Endothelial cell of umbilical vein (primary cell): ENCODE data around the gene IL6ST. TPM values are rescaled to one million over a fixed set of nuclear protein-coding genes. Genes with fewer than 3 reads are reported as not detected.

Source experiments
- BruUV-seq: library from RNA; stranded (reverse); fragments of 400-500 nt; replicated peaks from 2 replicates; lab custom pipeline; 2021; lab: Mats Ljungman, UMichigan
- CTCF ChIA-PET: fragments of 300-600, 350-600 bp; sonication (Branson Sonifier 250); formaldehyde crosslinking; loops from one replicate; lab custom pipeline; 2021; ENCODE audit warnings: antibody characterized with exemption, inconsistent platforms; lab: Charles Lee
- POLR2A ChIA-PET: fragments of 300-600, 350-600 bp; sonication (Branson Sonifier 250); formaldehyde crosslinking; loops from one replicate; lab custom pipeline; 2021; ENCODE audit warnings: antibody characterized with exemption, inconsistent platforms; lab: Charles Lee
- DNase-seq: peaks from one replicate; pipeline ENCODE4 v3.0.0-alpha.2; 2011; ENCODE audit warnings: low read depth, low spot score
- FAIRE-seq: peaks from 2 replicates; lab custom pipeline; 2011; peaks lifted over from hg19 to GRCh38; lab: Jason Lieb, UNC
- H2AFZ ChIP-seq: 2 replicates; pipeline ENCODE4 v1.6.0; 2012; ENCODE audit warnings: low read depth, low read length, control low read depth, inconsistent platforms
- H3K27ac ChIP-seq: 2 replicates; pipeline ENCODE4 v1.5.1; 2011; ENCODE audit warnings: low read depth, mild to moderate bottlenecking, control low read depth, low read length, moderate library complexity; ENCODE audit not compliant: insufficient read depth
- H3K27me3 ChIP-seq, 2 experiments: 2 replicates each; pipeline versions ENCODE4 v1.6.0 to v1.6.1; 2011; ENCODE audit warnings: low read length in 2 of 2, mixed read lengths in 1 of 2; ENCODE audit not compliant: control insufficient read depth in 2 of 2, insufficient read depth in 2 of 2
- H3K36me3 ChIP-seq, 2 experiments: 2 replicates in 1 of 2; 3 replicates in 1 of 2; pipeline ENCODE4 v1.5.1; 2011; ENCODE audit warnings: low read length in 2 of 2, mild to moderate bottlenecking in 1 of 2, moderate library complexity in 1 of 2; ENCODE audit not compliant: control insufficient read depth in 2 of 2, insufficient read depth in 2 of 2; ENCODE audit errors: extremely low read depth in 1 of 2
- H3K4me1 ChIP-seq: 3 replicates; pipeline ENCODE4 v1.5.1; 2011; ENCODE audit warnings: mild to moderate bottlenecking, low read length; ENCODE audit not compliant: control insufficient read depth, insufficient read depth; ENCODE audit errors: extremely low read depth
- H3K4me2 ChIP-seq: 2 replicates; pipeline ENCODE4 v1.6.1; 2011; ENCODE audit warnings: low read length, control low read depth, mixed read lengths; ENCODE audit not compliant: insufficient read depth
- H3K4me3 ChIP-seq, 3 experiments: fragments of 200-600 bp in 1 of 3; sonication (generic), shearing (Covaris generic) in 1 of 3; replicated peaks in 1 of 3; 2 replicates each; pipeline ENCODE4 v1.5.1; 2011 to 2016; ENCODE audit warnings: control low read depth in 3 of 3, low read length in 3 of 3, mild to moderate bottlenecking in 2 of 3, inconsistent platforms in 1 of 3, low read depth in 1 of 3, moderate library complexity in 1 of 3; ENCODE audit not compliant: insufficient read depth in 1 of 3
- H3K79me2 ChIP-seq: 2 replicates; pipeline ENCODE4 v1.6.0; 2012; ENCODE audit warnings: low read length, inconsistent platforms; ENCODE audit not compliant: control insufficient read depth, insufficient read depth
- H3K9ac ChIP-seq: replicated peaks from 2 replicates; pipeline ENCODE3; 2011; ENCODE audit warnings: low read length, control low read depth; ENCODE audit not compliant: insufficient read depth; ENCODE audit errors: extremely low read depth
- H3K9me1 ChIP-seq: replicated peaks from 3 replicates; pipeline ENCODE4 v1.6.0; 2011; ENCODE audit warnings: mild to moderate bottlenecking, low read length; ENCODE audit not compliant: control insufficient read depth, insufficient read depth; ENCODE audit errors: extremely low read depth
- H3K9me3 ChIP-seq: replicated peaks from 2 replicates; pipeline ENCODE4 v1.5.1; 2012; ENCODE audit warnings: low read length, inconsistent platforms; ENCODE audit not compliant: control insufficient read depth, insufficient read depth
- H4K20me1 ChIP-seq: replicated peaks from 2 replicates; pipeline ENCODE3; 2011; ENCODE audit warnings: mild to moderate bottlenecking, low read length; ENCODE audit not compliant: control insufficient read depth, insufficient read depth; ENCODE audit errors: extremely low read depth
- EZH2 ChIP-seq: IDR thresholded peaks from 2 replicates; pipeline ENCODE4 v1.6.1; 2012; ENCODE audit warnings: borderline replicate concordance, low read depth, mild to moderate bottlenecking, moderate library complexity, low read length, inconsistent platforms; ENCODE audit not compliant: severe bottlenecking
- FOS ChIP-seq: IDR thresholded peaks from 2 replicates; pipeline ENCODE4 v1.6.1; 2011; ENCODE audit warnings: mild to moderate bottlenecking, low read length, moderate library complexity, borderline replicate concordance; ENCODE audit not compliant: insufficient read depth
- GATA2 ChIP-seq: IDR thresholded peaks from 2 replicates; pipeline ENCODE4 v1.7.0; 2011; ENCODE audit warnings: low read depth, mild to moderate bottlenecking, moderate library complexity, mixed read lengths, low read length; ENCODE audit not compliant: insufficient read length, insufficient read depth
- JUN ChIP-seq: IDR thresholded peaks from 2 replicates; pipeline ENCODE4 v1.6.1; 2011; ENCODE audit warnings: borderline replicate concordance, low read depth; ENCODE audit not compliant: insufficient read length, insufficient read depth
- MYC ChIP-seq: IDR thresholded peaks from one replicate; pipeline ENCODE4 v1.6.1; 2011; ENCODE audit warnings: mild to moderate bottlenecking, low read depth, low read length
- POLR2A ChIP-seq: IDR thresholded peaks from 2 replicates; pipeline ENCODE4 v1.6.1; 2012; ENCODE audit warnings: low read depth, mild to moderate bottlenecking, control low read depth, low read length
- POLR2AphosphoS5 ChIP-seq: IDR thresholded peaks from 2 replicates; pipeline ENCODE4 v1.6.1; 2012; ENCODE audit warnings: low read depth, mild to moderate bottlenecking, control low read depth, low read length, moderate library complexity; ENCODE audit not compliant: insufficient read depth
- dilution Hi-C: fragments of 300-500 bp; cut with MboI; formaldehyde crosslinking; loops from one replicate; pipeline ENCODE4 v1.15.0; 2019; ENCODE audit warnings: low sequenced_read_pairs; ENCODE audit not compliant: extremely low pct_ligation_motif_present
- intact Hi-C: fragments of 100-400 bp; cut with micrococcal nuclease; formaldehyde crosslinking; loops from one replicate; pipeline ENCODE4 v1.10.0; 2022
- polyA plus RNA-seq, 4 experiments: library from polyadenylated mRNA; depleted of rRNA in 3 of 4; stranded (reverse) in 3 of 4; unstranded in 1 of 4; fragments of >200 nt; gene quantifications; 2 replicates each; pipeline versions ENCODE4 v1.2.1 to v1.2.3, GENCODE V29; 2011 to 2012; ENCODE audit warnings: missing spikeins in 1 of 4
- total RNA-seq: library from RNA; stranded (reverse); gene quantifications from 2 replicates; pipeline ENCODE4 v1.2.3, GENCODE V29; 2021
- TF ChIP-seq, protein P1 (sequence below), 2 donors: IDR thresholded peaks; 1 replicate in 1 of 2; 2 replicates in 1 of 2; pipeline ENCODE4 v1.5.1; 2011; ENCODE audit warnings: low read length in 2 of 2, mild to moderate bottlenecking in 2 of 2, moderate library complexity in 2 of 2, control low read depth in 1 of 2, inconsistent platforms in 1 of 2, low read depth in 1 of 2; ENCODE audit not compliant: insufficient read depth in 1 of 2; ENCODE audit errors: extremely low read depth in 1 of 2
- TF ChIP-seq, protein P2 (sequence below): IDR thresholded peaks from 2 replicates; pipeline ENCODE4 v1.6.1; 2011; ENCODE audit not compliant: insufficient read depth, insufficient read length

IL6ST gene
- total and polyA plus RNA-seq, 2 donors (not counting 3 experiments of a cell fraction or from before 2014, with no cell fraction given), result 135 to 345 TPM

DNA sequence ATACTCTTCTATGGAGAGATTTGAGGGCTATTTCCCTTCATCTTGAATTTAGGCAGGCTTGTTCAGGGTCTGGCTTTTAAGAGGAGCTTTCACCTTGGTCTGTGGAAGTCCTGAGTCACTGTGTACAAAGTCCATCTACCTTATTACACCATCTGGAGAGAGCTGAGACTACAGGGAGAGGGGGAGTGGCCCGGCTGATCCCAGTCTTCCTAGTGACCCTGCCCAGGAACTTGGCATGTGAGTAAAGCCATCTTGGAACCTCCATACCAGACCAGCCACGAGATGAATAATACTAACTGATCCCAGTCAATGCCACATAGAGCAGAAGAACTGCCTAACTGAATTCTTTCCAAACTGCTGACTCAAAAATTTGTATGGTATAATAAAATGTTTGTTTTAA, 8.4 kb upstream of the IL6ST start:
- no peak for FAIRE-seq
- CTCF ChIA-PET, result interaction anchor here (0.6 kb wide), 1 partner anchor 967 kb away, joined by 3 read pairs; no protein-coding TSS in a partner anchor

More for the DNA sequence above, 8.4 kb upstream of the IL6ST start:
- dilution Hi-C loops (no loop called here), intact Hi-C loops (no loop called here)
- Histone ChIP-seq H3K4me3 (no peak overlapping the region), H3K4me2 (no peak overlapping the region), H3K9me1 (no peaks in the 10 kb centered on the region), H4K20me1 (no peaks in the 10 kb centered on the region), H3K27me3 (no peaks in the 10 kb centered on the region), H2AFZ (no peak overlapping the region), H3K9me3 (no peaks in the 10 kb centered on the region), H3K9ac (no peak overlapping the region), H3K79me2 (no peaks in the 10 kb centered on the region), H3K4me1 (no peaks in the 10 kb centered on the region), H3K27ac (no peak overlapping the region), H3K36me3 (no peaks in the 10 kb centered on the region)
- POLR2A ChIA-PET, result no interaction called here
- no peak for DNase-seq
- TF ChIP-seq MYC (no peak), GATA2 (no peak), POLR2A (no peak), FOS (no peak), JUN (no peak), EZH2 (no peak), POLR2AphosphoS5 (no peak)
- TF ChIP-seq, protein P1, sequence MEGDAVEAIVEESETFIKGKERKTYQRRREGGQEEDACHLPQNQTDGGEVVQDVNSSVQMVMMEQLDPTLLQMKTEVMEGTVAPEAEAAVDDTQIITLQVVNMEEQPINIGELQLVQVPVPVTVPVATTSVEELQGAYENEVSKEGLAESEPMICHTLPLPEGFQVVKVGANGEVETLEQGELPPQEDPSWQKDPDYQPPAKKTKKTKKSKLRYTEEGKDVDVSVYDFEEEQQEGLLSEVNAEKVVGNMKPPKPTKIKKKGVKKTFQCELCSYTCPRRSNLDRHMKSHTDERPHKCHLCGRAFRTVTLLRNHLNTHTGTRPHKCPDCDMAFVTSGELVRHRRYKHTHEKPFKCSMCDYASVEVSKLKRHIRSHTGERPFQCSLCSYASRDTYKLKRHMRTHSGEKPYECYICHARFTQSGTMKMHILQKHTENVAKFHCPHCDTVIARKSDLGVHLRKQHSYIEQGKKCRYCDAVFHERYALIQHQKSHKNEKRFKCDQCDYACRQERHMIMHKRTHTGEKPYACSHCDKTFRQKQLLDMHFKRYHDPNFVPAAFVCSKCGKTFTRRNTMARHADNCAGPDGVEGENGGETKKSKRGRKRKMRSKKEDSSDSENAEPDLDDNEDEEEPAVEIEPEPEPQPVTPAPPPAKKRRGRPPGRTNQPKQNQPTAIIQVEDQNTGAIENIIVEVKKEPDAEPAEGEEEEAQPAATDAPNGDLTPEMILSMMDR (IDR thresholded peaks at IDR 0.05; ENCODE audit: extremely low read depth in 1 of 2, insufficient read depth in 1 of 2, low read depth in 1 of 2, low read length in 2 of 2), result no peak
- TF ChIP-seq, protein P2, sequence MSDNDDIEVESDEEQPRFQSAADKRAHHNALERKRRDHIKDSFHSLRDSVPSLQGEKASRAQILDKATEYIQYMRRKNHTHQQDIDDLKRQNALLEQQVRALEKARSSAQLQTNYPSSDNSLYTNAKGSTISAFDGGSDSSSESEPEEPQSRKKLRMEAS, result no peak
- no TSS peak for BruUV-seq
